Osteocyte (in vitro differentiated cells): ENCODE measurements around the gene CCNI2. TPM values are rescaled to one million over a fixed set of nuclear protein-coding genes. Genes with fewer than 3 reads are reported as not detected.

Experiments
- DNase-seq: peaks from one replicate; pipeline ENCODE4 v3.0.0; 2021; ENCODE audit warnings: mixed read lengths; ENCODE audit not compliant: unreplicated experiment; ENCODE audit errors: extremely low spot score
- H3K27ac Mint-ChIP-seq: one replicate; pipeline ENCODE4 v1.8.0; 2021; ENCODE audit warnings: mild to moderate bottlenecking, mixed read lengths; ENCODE audit not compliant: unreplicated experiment
- H3K27me3 Mint-ChIP-seq: one replicate; pipeline ENCODE4 v1.8.0; 2021; ENCODE audit warnings: mixed read lengths; ENCODE audit not compliant: unreplicated experiment
- H3K36me3 Mint-ChIP-seq: one replicate; pipeline ENCODE4 v1.8.0; 2021; ENCODE audit warnings: mixed read lengths; ENCODE audit not compliant: unreplicated experiment
- H3K4me1 Mint-ChIP-seq: one replicate; pipeline ENCODE4 v1.8.0; 2021; ENCODE audit warnings: mixed read lengths; ENCODE audit not compliant: unreplicated experiment
- H3K4me3 Mint-ChIP-seq: one replicate; pipeline ENCODE4 v1.8.0; 2021; ENCODE audit warnings: mild to moderate bottlenecking, moderate library complexity, mixed read lengths; ENCODE audit not compliant: unreplicated experiment
- H3K9me3 Mint-ChIP-seq: one replicate; pipeline ENCODE4 v1.8.0; 2021; ENCODE audit warnings: mixed read lengths; ENCODE audit not compliant: unreplicated experiment
- total RNA-seq: library from RNA; stranded (reverse); gene quantifications from 2 replicates; pipeline ENCODE4 v1.2.1, GENCODE V29; 2021
- TF ChIP-seq, protein P1 (sequence below): fragments of 200-600 bp; sonication (generic); IDR thresholded peaks from 2 replicates; pipeline ENCODE4 v1.5.0; 2021; ENCODE audit warnings: antibody characterized with exemption, mild to moderate bottlenecking, moderate library complexity

The CCNI2 gene
- total RNA-seq, 1 donor from 2014 or later: not detected

DNA sequence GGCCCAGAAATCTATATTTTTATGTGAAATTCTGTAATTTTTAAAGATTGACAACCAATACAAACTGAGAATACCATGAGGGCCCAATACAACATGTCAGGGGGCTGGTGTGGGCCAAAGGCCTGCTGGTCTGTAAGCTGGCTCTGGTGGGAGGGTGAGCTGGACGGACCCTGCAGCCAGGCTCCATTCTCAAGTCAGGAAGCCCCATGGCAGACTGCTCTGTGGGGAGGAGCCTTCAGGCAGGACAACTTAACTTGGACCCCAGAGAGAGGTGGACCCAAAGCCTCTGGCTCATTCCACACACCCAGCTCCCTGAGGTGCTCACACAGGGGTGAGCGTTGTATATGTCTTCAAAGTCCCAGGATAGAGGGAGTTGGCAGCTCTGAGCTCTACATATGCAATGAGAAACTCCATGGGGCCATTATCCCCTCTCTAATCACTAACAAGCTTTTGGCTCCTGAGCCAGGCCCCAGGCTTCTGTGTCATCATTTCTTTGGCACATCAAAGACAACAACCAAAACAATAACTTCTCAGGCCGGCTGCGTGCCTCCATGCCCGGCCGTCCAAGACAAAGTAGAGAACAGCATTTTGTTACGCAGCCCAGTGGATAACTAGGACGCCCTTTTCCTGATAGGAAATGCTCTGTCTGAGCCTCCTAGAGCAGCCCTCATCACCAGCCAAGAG lies 23.4 kb downstream of the CCNI2 start:
- H3K27ac Mint-ChIP-seq: no peak overlapping the region
- DNase-seq: no peak
- no peaks in the 10 kb centered on the region for H3K36me3 Mint-ChIP-seq
- no peaks in the 10 kb centered on the region for H3K9me3 Mint-ChIP-seq
- TF ChIP-seq, protein P1, sequence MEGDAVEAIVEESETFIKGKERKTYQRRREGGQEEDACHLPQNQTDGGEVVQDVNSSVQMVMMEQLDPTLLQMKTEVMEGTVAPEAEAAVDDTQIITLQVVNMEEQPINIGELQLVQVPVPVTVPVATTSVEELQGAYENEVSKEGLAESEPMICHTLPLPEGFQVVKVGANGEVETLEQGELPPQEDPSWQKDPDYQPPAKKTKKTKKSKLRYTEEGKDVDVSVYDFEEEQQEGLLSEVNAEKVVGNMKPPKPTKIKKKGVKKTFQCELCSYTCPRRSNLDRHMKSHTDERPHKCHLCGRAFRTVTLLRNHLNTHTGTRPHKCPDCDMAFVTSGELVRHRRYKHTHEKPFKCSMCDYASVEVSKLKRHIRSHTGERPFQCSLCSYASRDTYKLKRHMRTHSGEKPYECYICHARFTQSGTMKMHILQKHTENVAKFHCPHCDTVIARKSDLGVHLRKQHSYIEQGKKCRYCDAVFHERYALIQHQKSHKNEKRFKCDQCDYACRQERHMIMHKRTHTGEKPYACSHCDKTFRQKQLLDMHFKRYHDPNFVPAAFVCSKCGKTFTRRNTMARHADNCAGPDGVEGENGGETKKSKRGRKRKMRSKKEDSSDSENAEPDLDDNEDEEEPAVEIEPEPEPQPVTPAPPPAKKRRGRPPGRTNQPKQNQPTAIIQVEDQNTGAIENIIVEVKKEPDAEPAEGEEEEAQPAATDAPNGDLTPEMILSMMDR: no peak
- peaks cover 41% of the 10 kb centered on the region for H3K4me1 Mint-ChIP-seq
- H3K27me3 Mint-ChIP-seq: no peaks in the 10 kb centered on the region
- no peak overlapping the region for H3K4me3 Mint-ChIP-seq

DNA sequence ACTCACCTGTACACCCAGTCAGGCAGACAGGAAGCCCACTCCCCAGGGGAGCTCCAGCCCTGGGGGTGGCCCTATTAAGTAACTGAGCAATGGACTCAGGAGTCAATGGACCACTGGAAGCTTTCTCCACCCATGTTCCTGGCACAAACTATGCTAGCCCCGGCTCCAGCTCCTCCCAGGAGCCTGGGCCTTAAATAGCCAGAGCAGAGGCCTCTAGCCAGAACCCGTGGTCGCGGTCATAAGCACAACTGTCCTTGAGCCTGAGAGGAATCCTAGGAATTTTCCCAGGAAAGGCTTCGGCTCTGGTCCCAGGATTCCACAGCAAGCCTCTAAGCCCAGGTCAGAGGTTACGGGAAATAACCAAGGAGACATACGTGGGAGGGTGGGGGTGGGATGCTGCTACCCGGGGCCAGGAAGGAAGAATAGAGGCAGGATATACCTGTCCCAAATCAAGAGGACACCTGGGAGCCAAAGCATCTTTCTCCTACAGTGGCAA lies 24.3 kb downstream of the CCNI2 start:
- Mint-ChIP-seq H3K4me1 (peaks cover 47% of the 10 kb centered on the region), H3K27me3 (no peaks in the 10 kb centered on the region), H3K9me3 (no peaks in the 10 kb centered on the region), H3K4me3 (no peak overlapping the region), H3K36me3 (no peaks in the 10 kb centered on the region), H3K27ac (peak overlapping the region; percentile 65)
- DNase-seq: no peak
- TF ChIP-seq, protein P1: no peak

DNA sequence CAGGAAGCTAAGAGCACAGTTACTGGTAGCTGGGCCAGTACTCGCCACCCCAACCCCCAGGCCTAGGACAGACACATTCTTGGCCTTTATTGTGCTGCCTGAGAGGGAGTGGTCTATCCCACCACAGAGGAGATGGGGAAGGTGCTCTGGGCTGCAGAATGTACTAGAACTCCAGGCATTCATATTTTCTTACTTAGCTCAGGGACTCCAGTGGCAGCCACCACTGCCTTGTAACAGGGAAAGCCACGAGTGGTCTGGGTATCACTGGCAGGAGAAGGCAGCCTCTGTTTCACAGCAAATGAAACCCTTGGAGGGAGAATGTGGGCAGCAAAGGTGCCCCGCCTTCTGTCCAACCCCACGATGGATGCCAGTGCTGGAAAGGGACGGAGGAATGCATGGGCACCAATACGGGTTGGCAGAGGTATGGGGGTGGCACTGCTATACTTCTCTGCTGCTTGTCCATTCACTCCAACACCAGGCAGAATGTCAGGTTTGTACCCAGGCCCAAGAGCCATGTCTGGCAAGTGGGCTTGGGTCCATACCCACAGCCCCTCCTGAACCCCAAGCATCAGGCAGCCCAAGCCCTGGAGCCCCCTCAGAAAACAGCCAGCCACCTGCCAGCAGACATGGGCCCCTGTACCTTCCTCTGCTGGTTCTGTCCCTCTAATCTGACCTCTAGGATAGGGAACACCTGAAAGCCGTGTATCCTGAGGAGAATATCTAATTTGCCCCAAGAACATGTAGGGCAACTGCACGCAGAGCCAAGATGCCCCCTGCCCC lies 25.3 kb downstream of the CCNI2 start:
- H3K4me1 Mint-ChIP-seq: peaks cover 40% of the 10 kb centered on the region
- no peaks in the 10 kb centered on the region for H3K27me3 Mint-ChIP-seq
- TF ChIP-seq, protein P1: no peak
- no peak for DNase-seq
- no peak overlapping the region for H3K4me3 Mint-ChIP-seq
- H3K27ac Mint-ChIP-seq: peak overlapping the region; percentile 65
- H3K36me3 Mint-ChIP-seq: no peaks in the 10 kb centered on the region
- no peaks in the 10 kb centered on the region for H3K9me3 Mint-ChIP-seq

DNA sequence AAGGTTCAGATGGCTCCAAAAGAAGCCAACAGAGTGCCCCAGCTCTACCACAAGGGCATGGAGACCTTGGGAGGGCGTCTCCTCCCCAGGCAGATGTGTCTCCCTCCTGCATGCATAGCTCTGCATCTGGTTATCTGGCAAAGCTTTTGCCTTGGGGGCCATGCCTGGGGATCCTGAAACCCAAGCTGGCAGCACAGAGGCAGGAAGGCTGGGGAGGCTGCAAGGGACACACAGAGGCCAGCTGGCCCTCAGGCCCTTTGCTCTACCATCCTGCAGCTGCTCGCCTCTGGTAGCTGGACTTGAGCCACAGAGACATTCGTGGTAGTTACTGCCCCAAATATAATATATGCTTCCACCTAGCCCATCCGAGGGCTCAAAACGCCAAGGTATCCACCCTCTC lies 25.9 kb downstream of the CCNI2 start:
- no peak overlapping the region for H3K4me3 Mint-ChIP-seq
- H3K4me1 Mint-ChIP-seq: peaks cover 40% of the 10 kb centered on the region
- H3K9me3 Mint-ChIP-seq: no peaks in the 10 kb centered on the region
- H3K27ac Mint-ChIP-seq: no peak overlapping the region
- TF ChIP-seq, protein P1: no peak
- H3K36me3 Mint-ChIP-seq: no peaks in the 10 kb centered on the region
- DNase-seq: no peak
- H3K27me3 Mint-ChIP-seq: no peaks in the 10 kb centered on the region
